Ectodermal cell (in vitro differentiated cells): ENCODE measurements around the gene SELENOO.

Source experiments
- H3K27ac ChIP-seq: 2 replicates; pipeline ENCODE4 v1.7.0; 2013; ENCODE audit warnings: mild to moderate bottlenecking, low read depth, low read length; ENCODE audit not compliant: insufficient read depth, poor library complexity, severe bottlenecking
- H3K27me3 ChIP-seq: 2 replicates; pipeline ENCODE4 v1.7.0; 2013; ENCODE audit warnings: mild to moderate bottlenecking, low read length; ENCODE audit not compliant: insufficient read depth, control insufficient read depth, poor library complexity, severe bottlenecking
- H3K36me3 ChIP-seq: one replicate; pipeline ENCODE4 v1.7.0; 2013; ENCODE audit warnings: low read length; ENCODE audit not compliant: control insufficient read depth, insufficient read depth
- H3K4me1 ChIP-seq: one replicate; pipeline ENCODE4 v1.7.0; 2013; ENCODE audit warnings: low read length; ENCODE audit not compliant: control insufficient read depth, insufficient read depth
- H3K4me3 ChIP-seq: 2 replicates; pipeline ENCODE4 v1.7.0; 2013; ENCODE audit warnings: low read depth, low read length, control low read depth; ENCODE audit not compliant: insufficient read depth
- H3K9me3 ChIP-seq: 2 replicates; pipeline ENCODE4 v1.7.0; 2013; ENCODE audit warnings: mild to moderate bottlenecking, low read length, moderate library complexity; ENCODE audit not compliant: control insufficient read depth
- WGBS, 2 experiments: methylation state at CpG; one replicate each; pipeline ENCODE4 v1.1.7; 2013; ENCODE audit warnings: missing lambda C conversion rate in 2 of 2; 5-methylcytosine and 5-hydroxymethylcytosine counted together

SELENOO gene

DNA sequence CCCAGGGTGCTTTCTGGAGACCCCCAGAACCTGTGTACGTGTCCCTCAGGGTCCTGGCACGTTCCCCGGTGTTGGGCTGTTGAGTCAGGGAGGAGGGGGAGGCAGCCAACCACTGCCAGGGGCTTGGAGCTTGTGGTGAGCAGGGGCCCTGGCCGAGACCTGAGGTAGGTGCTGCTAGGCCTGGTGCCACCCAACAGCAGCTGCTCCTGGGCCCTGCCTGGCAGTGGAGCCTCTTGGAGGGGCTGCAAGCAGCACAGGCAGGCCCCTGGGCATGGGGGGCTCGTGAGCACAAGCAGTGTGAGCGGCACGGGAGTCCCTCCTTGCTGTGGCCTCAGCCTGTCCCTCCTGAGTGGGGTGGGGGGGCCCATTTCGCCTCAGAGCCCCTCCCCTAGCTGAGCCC is 7.2 kb upstream of the SELENOO start:
- Histone ChIP-seq H3K27ac (no peak overlapping the region), H3K9me3 (no peaks in the 10 kb centered on the region), H3K4me1 (no peaks in the 10 kb centered on the region), H3K4me3 (no peak overlapping the region), H3K36me3 (peaks cover 5% of the 10 kb centered on the region), H3K27me3 (no peaks in the 10 kb centered on the region)
- WGBS, 2 experiments: 90 to 91% methylated on average over 8 of the region's 8 CpGs

DNA sequence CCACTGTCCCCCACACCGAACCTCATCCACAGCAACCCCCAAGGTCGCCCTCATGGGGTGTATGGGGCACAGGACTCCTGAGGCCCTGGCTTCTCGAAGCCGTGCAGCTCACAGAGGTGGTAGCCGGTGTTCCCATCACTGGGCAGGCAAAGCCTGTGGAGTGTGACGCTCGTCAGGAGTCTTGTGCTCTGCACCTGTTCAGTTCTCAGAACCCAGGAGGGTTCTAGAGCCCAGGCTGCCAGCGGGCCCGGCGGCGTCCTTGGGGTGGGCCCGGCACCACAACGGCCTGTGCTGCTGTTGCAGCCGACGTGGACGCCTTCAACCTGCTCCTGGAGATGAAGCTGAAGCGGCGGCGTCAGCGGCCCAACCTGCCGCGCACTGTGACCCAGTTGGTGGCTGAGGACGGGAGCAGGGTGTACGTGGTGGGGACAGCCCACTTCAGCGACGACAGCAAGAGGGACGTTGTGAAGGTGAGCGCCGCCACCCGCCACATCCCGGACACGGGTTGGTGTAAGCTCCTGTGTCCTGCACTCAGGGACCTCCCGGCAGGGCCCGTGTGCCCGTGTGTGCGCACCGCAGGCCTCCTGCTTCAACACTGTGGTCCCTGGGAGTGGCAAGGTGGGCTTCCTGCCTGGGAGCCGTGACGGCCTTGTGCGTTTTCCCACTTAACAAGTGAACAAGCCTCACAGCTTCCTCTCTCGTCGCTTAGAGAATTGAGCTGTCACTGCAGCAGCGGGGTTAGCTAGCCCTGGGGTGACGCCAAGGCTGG is 6.6 kb upstream of the SELENOO start:
- Histone ChIP-seq H3K4me1 (no peaks in the 10 kb centered on the region), H3K27me3 (no peaks in the 10 kb centered on the region), H3K9me3 (no peaks in the 10 kb centered on the region), H3K36me3 (peaks cover 5% of the 10 kb centered on the region), H3K4me3 (no peak overlapping the region), H3K27ac (no peak overlapping the region)
- WGBS, 2 experiments: 96% methylated on average over 44 of the region's 44 CpGs

DNA sequence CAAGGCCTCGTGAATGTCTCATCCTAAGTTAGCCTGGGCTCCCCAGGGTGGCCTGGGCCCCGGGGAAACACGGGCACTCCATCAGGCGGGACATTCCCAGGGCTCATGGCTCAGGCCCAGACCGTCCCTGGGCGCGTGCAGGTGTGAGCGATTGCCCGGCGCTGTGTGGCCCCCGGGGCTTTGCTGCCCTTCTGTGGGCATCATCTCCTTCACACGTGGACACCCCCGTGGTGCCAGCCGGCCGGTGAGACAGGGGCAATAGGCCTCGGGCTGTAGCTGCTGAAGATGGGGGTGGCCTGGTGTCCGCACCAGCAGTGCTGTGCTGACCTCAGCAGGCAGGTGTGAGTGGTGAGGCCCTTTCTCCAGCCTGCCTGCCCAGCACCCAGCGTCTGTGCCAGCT is 4.6 kb upstream of the SELENOO start:
- no peaks in the 10 kb centered on the region for H3K27me3 ChIP-seq
- 94 to 95% methylated on average over 18 of the region's 18 CpGs for WGBS, 2 experiments
- no peak overlapping the region for H3K27ac ChIP-seq
- H3K9me3 ChIP-seq: no peaks in the 10 kb centered on the region
- no peak overlapping the region for H3K4me3 ChIP-seq
- peaks cover 5% of the 10 kb centered on the region for H3K36me3 ChIP-seq
- H3K4me1 ChIP-seq: peaks cover 7% of the 10 kb centered on the region

DNA sequence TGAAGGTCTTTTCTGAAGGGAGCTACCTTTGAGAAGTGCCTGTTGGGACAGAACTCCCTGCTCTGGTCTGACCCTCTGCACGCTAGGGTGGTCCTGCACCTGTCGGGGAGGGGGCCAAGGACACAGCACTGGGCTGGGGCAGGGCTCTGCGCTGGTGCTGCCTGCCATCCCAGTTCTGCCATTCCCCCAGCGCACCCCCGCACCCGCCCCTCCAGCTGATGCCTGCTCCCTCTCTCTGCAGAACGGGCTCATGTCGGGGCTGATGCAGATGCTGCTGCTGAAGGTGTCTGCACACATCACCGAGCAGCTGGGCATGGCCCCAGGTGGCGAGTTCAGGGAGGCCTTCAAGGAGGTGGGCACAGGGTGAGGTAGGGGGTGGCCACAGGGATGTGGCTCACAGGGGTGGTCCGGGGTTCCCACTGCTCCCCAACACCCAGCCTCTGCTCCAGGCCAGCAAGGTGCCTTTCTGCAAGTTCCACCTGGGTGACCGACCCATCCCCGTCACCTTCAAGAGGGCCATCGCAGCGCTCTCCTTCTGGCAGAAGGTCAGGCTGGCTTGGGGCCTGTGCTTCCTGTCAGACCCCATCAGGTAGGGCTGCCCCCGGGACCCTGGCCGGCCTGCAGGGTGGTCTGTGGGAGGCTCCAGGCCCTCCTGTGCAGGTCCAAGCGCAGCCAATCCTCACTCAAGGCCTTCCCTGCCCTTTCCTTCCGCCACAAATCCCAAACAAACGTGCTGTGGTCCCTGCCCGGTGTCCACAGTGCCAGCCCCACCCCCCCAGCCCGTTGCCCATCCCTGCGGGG is 3.6 kb upstream of the SELENOO start:
- Histone ChIP-seq H3K36me3 (peaks cover 5% of the 10 kb centered on the region), H3K4me3 (no peak overlapping the region), H3K9me3 (no peaks in the 10 kb centered on the region), H3K4me1 (peaks cover 13% of the 10 kb centered on the region), H3K27ac (no peak overlapping the region), H3K27me3 (peaks cover 4% of the 10 kb centered on the region)
- 92 to 93% methylated on average over 23 of the region's 23 CpGs for WGBS, 2 experiments

DNA sequence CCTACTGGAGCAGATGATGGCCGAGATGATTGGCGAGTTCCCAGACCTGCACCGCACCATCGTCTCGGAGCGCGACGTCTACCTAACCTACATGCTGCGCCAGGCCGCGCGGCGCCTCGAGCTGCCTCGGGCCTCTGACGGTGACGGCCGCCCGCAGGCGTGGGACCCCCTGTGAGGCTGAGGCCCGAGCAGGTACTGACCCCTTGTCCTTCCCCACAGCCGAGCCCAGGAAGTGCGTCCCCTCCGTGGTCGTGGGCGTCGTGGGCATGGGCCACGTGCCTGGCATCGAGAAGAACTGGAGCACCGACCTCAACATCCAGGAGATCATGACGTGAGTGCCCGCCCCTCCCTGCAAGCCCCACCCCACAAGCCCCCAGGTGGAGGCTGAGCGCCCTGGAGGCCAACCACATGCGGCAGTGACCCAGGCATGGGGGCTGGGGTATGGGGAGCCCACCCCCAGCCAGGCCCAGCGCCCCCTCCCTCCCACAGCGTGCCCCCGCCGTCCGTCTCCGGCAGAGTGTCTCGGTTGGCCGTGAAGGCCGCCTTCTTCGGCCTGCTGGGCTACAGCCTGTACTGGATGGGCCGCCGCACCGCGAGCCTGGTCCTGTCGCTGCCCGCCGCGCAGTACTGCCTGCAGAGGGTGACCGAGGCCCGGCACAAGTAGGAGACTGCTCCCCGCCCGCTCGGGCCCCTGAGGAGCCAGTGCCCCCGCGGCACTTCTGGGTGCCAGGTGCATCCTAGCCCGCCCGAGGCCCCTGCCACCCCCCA is 2.8 kb upstream of the SELENOO start:
- no peak overlapping the region for H3K4me3 ChIP-seq
- 95 to 97% methylated on average over 61 of the region's 61 CpGs for WGBS, 2 experiments
- H3K4me1 ChIP-seq: peaks cover 16% of the 10 kb centered on the region
- peaks cover 5% of the 10 kb centered on the region for H3K36me3 ChIP-seq
- H3K9me3 ChIP-seq: no peaks in the 10 kb centered on the region
- no peak overlapping the region for H3K27ac ChIP-seq
- peaks cover 4% of the 10 kb centered on the region for H3K27me3 ChIP-seq

DNA sequence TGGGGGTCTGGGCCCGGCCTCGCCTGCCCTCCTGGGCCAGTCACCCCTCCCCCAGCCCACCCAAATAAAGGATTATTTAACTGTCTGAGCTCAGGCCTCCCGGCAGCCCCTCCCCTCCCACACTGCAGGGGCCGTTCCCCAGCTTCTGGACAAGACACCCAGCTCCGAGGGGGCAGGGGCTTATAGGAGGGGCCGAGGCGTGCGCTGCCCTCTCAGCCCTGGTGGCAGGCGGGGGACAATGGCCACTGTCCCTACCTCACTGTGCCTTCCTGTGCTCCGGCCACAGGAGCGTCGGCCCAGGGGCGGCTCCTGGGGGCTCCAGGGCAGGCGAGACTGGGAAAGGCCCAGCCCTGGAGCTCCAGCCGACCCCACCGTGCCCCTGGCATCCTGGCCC is 2.2 kb upstream of the SELENOO start:
- WGBS, 2 experiments: 93 to 95% methylated on average over 16 of the region's 16 CpGs
- Histone ChIP-seq H3K4me3 (no peak overlapping the region), H3K4me1 (peaks cover 16% of the 10 kb centered on the region), H3K27me3 (peaks cover 4% of the 10 kb centered on the region), H3K27ac (no peak overlapping the region), H3K9me3 (no peaks in the 10 kb centered on the region), H3K36me3 (peaks cover 8% of the 10 kb centered on the region)

DNA sequence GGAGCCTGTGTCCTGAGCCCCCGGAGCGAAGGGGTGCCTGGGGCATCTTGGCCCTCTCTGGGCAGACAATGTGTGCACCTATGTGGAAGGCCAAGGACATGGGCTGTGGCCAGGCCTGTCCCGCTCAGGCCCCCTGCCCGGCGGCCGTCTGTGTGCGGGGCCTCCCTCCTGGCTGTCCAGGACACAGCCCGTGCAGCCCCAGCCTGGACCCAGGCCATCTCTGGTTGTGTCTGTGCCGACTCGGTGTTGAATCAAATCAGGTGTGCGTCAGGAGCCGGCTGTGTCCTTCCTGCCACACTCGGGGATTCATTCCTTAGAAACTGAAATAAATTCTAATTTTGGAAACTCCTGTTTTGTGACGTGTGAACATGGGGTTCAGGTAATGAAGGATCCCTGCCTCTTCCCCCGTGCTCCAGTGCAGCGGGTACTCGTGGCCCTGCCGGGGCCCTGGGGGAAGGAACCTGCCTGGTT is 1.5 kb upstream of the SELENOO start:
- Histone ChIP-seq H3K27me3 (peaks cover 4% of the 10 kb centered on the region), H3K9me3 (no peaks in the 10 kb centered on the region), H3K36me3 (peaks cover 8% of the 10 kb centered on the region), H3K27ac (no peak overlapping the region), H3K4me3 (no peak overlapping the region), H3K4me1 (peaks cover 16% of the 10 kb centered on the region)
- 92 to 94% methylated on average over 18 of the region's 18 CpGs for WGBS, 2 experiments

DNA sequence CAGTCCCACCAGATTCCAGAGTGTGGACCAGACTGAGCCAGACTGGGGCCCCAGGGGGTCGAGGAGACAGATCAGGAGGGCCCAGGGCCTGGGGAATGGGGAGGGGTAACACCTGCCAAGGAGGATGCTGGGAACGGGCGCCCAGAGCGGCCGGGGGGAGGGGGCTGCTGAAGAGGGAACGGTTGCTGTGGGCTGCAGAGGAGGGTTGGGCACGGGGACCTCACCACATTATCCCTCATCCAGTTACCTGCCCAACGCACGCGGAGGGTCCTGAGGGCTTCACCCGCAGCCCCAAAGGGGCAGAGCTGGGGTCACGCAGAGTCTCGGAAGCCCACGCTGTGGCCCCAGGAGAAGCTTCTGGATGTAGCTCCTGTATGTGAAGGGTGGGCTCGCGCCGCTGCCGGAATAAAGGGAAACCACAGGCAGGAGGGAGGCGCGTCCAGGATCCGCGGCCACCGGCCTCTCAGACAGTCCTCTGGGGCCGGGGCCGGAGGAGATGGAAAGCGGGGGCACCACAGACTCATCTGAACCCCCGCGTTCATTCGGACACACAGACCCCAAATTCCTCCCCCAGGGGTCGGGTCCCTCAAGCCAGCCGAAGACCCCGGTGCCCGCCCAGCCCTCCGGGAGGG is 866 bp upstream of the SELENOO start:
- H3K27ac ChIP-seq: no peak overlapping the region
- H3K36me3 ChIP-seq: peaks cover 8% of the 10 kb centered on the region

DNA sequence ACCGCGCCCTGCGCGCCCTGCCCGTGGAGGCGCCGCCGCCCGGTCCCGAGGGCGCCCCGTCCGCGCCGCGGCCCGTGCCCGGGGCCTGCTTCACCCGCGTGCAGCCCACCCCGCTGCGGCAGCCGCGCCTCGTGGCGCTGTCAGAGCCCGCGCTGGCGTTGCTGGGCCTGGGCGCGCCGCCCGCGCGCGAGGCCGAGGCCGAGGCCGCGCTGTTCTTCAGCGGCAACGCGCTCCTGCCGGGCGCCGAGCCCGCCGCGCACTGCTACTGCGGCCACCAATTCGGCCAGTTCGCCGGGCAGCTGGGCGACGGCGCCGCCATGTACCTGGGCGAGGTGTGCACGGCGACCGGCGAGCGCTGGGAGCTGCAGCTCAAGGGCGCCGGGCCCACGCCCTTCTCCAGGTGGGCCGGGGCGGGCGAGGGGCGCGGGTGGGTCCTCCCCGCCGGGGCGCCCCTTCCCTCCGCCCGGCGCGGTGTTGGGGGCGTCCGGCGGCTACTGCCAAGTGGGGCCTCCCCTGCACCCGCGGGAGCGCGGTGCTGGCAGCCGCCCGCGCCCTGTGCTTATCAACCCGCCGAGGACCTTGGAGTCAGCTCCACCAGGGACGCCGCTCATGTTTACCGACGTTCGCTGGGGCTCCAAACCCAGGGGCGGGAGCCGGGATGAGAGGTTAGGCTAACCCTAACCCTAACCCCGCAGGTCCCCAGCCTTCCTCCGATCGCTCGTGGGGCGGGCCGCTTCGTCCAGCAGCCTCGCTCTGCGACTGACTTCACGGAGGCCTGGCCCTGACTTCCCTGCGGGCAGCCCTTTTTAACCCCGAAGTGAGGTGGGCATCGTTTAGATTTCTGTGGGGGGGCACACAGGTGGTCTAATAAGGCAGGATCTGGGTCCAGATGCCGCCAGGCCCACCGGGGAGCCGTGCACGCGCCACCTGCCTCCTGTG is 649 bp downstream of the SELENOO start:
- H3K27ac ChIP-seq: no peak overlapping the region
- peak overlapping the region; percentile 67 for H3K4me3 ChIP-seq
- 4 to 5% methylated on average over 115 of the region's 115 CpGs for WGBS, 2 experiments
- H3K9me3 ChIP-seq: no peaks in the 10 kb centered on the region
- peaks cover 16% of the 10 kb centered on the region for H3K4me1 ChIP-seq
- peaks cover 5% of the 10 kb centered on the region for H3K36me3 ChIP-seq
- peaks cover 4% of the 10 kb centered on the region for H3K27me3 ChIP-seq

More for the DNA sequence above, 866 bp upstream of the SELENOO start:
- WGBS, 2 experiments: 7 to 9% methylated on average over 34 of the region's 34 CpGs
- Histone ChIP-seq H3K27me3 (peaks cover 4% of the 10 kb centered on the region), H3K4me1 (peaks cover 16% of the 10 kb centered on the region), H3K9me3 (no peaks in the 10 kb centered on the region), H3K4me3 (peak overlapping the region; percentile 67)
